Colonic mucosa (tissue), 4 donors: Measurements from ENCODE around the gene RGL2. TPM values are rescaled to one million over a fixed set of nuclear protein-coding genes. Genes with fewer than 3 reads are reported as not detected.
"Not testable (repeated sequence)": the region's sequence is repeated elsewhere in the genome, so short reads cannot be mapped to it uniquely, and the experiment has no call there.

ENCODE experiments used
- DNase-seq: peaks from one replicate; pipeline ENCODE4 v3.0.0-alpha.2; 2020
- H3K27ac ChIP-seq: fragments of 200-600 bp; one replicate; pipeline ENCODE4 v1.8.0; 2021
- H3K27me3 ChIP-seq: fragments of 200-600 bp; one replicate; pipeline ENCODE4 v1.8.0; 2021
- H3K36me3 ChIP-seq: fragments of 200-600 bp; one replicate; pipeline ENCODE4 v1.8.0; 2021
- H3K4me1 ChIP-seq: fragments of 200-600 bp; one replicate; pipeline ENCODE4 v1.8.0; 2021; ENCODE audit warnings: mild to moderate bottlenecking
- H3K4me3 ChIP-seq: fragments of 200-600 bp; one replicate; pipeline ENCODE4 v1.8.0; 2021
- H3K9ac ChIP-seq, 2 donors: one replicate each; pipeline ENCODE4 v1.7.0; 2013; ENCODE audit warnings: control low read depth in 2 of 2, low read depth in 2 of 2, low read length in 2 of 2
- H3K9me3 ChIP-seq: fragments of 200-600 bp; one replicate; pipeline ENCODE4 v1.8.0; 2021
- intact Hi-C: fragments of 100-400 bp; cut with DNase I; formaldehyde crosslinking; loops from one replicate; pipeline ENCODE4 v1.14.1; 2022
- total RNA-seq, 2 donors: library from RNA; stranded (reverse); fragmentation: NEBNext Ultra II Directional in 1 of 2; extraction: Animal tissue kit (Norgen Biotek cat#: 25700) in 1 of 2; gene quantifications; one replicate each; pipeline ENCODE4 v1.2.1, GENCODE V29; 2021
- TF ChIP-seq, protein P1 (sequence below): fragments of 200-600 bp; IDR thresholded peaks from one replicate; pipeline ENCODE4 v1.8.0; 2022; ENCODE audit warnings: antibody characterized with exemption, mild to moderate bottlenecking
- donor health status: healthy.
- donor health status: DM: no; HTN: no; CAD: no.
- donor health status: DM: no; HTN: no; CAD: no.

Gene RGL2
- total RNA-seq, 2 donors from 2014 or later = 29.9 to 34.7 TPM

DNA sequence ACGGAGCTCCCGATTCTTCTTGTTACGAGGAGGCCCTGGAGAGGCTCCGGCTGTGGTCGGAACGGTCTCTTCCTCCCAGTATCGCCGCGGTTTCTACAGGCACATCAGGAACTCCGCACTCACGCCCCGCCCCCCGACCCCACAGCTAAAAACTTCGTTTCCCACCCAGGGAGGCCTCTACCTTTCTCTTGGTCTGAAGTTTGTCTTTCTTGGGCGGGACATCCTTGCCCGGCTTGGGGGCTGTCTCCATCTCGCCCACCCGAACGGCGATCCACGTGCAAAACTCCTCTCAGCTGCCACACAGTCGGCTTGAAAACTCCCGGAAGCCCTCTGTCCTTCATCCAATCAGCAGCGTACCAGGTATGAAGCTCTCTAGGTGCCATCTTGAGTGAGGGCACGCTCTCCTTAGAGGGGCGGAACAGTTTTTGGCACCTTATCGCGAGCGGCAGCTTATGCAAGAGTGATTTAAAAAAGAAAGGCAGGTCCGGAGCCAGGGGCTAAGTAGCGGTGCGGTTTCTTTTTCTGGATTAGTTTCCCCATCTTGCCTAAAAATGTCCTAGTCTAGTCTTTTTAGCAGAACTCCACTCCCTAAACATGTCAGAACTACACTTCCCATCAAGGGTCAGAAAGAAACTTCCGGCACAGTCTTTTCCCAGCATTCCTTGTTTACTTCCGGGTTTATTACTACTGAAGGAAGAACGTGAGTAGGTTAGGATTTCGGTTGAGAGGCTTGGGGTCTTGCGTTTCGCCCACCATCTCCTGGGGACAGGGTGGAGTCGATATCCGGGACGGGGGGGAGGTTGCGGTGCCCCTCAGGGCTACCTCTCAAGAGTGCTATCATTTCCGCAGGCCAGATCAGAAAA, 9.6 kb downstream of the RGL2 start, which contains the start of the genes PFDN6 and WDR46:
Gene PFDN6 (plus strand): TSS at position 681 of the 863 bp plus-strand sequence. CDS start 256 bp downstream, outside the sequence.
Gene WDR46 (minus strand): TSS at position 319 of the 863 bp plus-strand sequence. CDS start 69 bp downstream, at position 250.
- Histone ChIP-seq H3K9ac (peak within 1 kb of the TSS; percentile 88 to 96), H3K9me3 (no peaks in the 10 kb centered on the region), H3K4me1 (peaks cover 6% of the 10 kb centered on the region), H3K4me3 (peak within 1 kb of the TSS; percentile 89), H3K27me3 (no peaks in the 10 kb centered on the region), H3K27ac (peak within 1 kb of the TSS; percentile 83), H3K36me3 (no peaks in the 10 kb centered on the region)
- TF ChIP-seq, protein P1, sequence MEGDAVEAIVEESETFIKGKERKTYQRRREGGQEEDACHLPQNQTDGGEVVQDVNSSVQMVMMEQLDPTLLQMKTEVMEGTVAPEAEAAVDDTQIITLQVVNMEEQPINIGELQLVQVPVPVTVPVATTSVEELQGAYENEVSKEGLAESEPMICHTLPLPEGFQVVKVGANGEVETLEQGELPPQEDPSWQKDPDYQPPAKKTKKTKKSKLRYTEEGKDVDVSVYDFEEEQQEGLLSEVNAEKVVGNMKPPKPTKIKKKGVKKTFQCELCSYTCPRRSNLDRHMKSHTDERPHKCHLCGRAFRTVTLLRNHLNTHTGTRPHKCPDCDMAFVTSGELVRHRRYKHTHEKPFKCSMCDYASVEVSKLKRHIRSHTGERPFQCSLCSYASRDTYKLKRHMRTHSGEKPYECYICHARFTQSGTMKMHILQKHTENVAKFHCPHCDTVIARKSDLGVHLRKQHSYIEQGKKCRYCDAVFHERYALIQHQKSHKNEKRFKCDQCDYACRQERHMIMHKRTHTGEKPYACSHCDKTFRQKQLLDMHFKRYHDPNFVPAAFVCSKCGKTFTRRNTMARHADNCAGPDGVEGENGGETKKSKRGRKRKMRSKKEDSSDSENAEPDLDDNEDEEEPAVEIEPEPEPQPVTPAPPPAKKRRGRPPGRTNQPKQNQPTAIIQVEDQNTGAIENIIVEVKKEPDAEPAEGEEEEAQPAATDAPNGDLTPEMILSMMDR = no peak
- peak; percentile 87 for DNase-seq
- intact Hi-C loops = no loop called here

DNA sequence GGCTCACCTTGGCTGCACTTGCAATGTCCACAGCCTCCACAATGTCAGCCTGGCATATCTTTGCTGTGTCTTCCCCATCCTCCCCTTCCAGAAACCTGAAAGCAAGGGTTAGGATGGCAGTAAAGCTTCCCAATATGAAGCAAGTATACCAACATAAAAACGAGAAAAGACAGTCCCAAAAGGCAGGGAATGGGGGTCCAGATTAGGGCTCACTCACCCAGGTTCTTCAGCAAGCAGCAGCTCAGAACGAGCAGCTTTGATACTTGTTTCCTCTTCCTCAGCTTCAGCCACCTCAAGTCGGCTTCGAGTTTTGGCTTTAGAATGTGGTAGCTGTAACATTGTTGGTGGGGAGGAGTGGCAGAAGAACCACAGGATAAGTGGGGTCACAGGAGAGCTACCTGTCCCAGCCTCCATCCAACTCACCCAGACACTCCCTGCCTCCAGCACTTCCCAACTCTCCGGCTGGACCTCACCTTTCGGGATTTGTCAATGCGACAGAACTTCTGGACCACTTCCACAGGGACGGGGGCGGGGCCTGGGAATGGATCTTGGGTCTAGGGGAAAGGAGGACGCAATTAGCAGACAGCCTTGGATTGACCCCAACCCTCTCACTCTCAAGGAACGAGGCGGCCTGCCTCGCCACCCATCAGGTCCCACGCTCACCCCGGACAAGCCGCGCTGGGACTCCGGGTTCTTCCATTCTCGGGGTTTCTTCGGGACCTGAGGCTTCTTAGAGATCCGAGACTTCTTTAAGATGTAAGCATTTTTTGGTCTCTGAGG, 10.4 kb downstream of the RGL2 start:
- TF ChIP-seq, protein P1 = no peak
- H3K9ac ChIP-seq = peak overlapping the region; percentile 88 to 96
- H3K9me3 ChIP-seq = no peaks in the 10 kb centered on the region
- H3K27ac ChIP-seq = peak overlapping the region; percentile 83
- peaks cover 6% of the 10 kb centered on the region for H3K4me1 ChIP-seq
- peak overlapping the region; percentile 89 for H3K4me3 ChIP-seq
- no peak for DNase-seq
- intact Hi-C loops = no loop called here
- no peaks in the 10 kb centered on the region for H3K36me3 ChIP-seq
- no peaks in the 10 kb centered on the region for H3K27me3 ChIP-seq

DNA sequence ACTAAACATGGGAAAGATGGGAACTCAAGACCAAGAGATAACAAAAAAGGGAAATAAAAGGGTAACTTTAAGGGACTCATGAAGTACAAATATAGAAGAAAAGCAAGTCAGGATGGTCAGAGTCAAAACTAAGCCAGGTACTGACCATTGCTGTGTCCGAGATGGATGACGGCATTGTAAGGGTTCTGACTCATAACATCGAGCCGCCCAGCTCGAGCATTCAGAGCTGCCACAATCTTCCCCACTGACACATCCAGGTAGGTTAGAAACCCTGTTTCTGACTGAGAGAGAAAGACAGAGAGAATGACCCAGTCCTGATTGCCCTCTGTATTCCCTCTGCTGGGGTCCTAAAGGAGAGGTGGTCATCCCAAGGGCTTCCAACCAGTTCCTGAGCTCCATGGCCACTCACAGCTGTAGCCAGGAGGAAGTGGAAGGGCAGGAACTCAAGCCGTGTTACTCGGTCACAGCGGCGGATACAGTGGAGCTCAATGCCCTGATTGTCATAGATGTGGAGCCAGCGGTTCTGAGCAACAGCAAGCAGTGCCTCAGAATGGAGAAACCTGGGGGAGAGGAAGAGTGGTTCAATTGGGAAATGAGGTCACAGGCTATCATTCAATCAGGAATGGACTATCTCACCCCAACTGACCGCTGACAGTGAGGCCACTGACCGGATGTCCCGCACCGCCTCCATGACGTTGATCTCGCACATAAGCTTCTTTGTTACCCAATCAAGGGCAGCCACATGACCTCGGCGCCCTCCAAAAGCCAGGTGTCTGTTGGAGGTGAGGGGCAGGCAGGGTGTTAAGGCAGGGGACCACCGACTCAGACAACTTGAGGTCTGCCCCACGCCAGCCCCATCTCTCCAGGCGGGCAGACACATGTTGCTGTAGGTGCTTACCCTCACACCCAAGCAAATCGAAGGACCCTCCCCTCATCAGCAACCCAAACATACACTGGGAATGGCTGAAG, 11.5 kb downstream of the RGL2 start:
- TF ChIP-seq, protein P1 = no peak
- H3K9me3 ChIP-seq = no peaks in the 10 kb centered on the region
- no peaks in the 10 kb centered on the region for H3K36me3 ChIP-seq
- H3K4me1 ChIP-seq = peaks cover 6% of the 10 kb centered on the region
- no peak overlapping the region for H3K9ac ChIP-seq
- intact Hi-C loops = no loop called here
- no peaks in the 10 kb centered on the region for H3K27me3 ChIP-seq
- H3K27ac ChIP-seq = no peak overlapping the region
- no peak overlapping the region for H3K4me3 ChIP-seq
- no peak for DNase-seq

DNA sequence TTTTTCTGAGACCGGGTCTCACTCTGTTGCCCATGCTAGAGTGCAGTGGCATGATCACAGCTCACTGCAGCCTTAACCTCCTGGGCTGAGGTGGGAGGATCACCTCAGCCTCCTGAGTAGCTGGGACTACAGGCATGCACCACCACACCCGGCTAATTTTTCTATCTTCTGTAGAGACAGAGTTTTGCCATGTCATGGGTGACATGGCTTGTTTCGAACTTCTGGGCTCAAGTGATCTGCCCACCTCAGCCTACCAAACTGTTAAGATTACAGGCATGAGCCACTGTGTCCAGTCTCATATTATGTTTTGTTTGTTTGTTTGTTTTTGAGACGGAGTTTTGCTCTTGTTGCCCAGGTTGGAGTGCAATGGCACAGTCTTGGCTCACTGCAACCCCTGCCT, 13.5 kb downstream of the RGL2 start:
- H3K27ac ChIP-seq, H3K4me3 ChIP-seq, H3K4me1 ChIP-seq, H3K9me3 ChIP-seq, H3K9ac ChIP-seq, H3K36me3 ChIP-seq, intact Hi-C loops, DNase-seq, H3K27me3 ChIP-seq: not testable (repeated sequence)

GRCh38 chr6:33280539-33280938, 18.2 kb downstream of the RGL2 start:
- Histone ChIP-seq H3K27me3 (no peaks in the 10 kb centered on the region), H3K4me3 (no peak overlapping the region), H3K4me1 (peaks cover 10% of the 10 kb centered on the region), H3K36me3 (peaks cover 4% of the 10 kb centered on the region), H3K27ac (no peak overlapping the region), H3K9me3 (no peaks in the 10 kb centered on the region), H3K9ac (peak overlapping the region in 1 of 2 donors; percentile 12)
- intact Hi-C loops = no loop called here
- no peak for DNase-seq
- TF ChIP-seq, protein P1 = no peak
